Measurements from ENCODE around the gene ELL2. TPM values are rescaled to one million over a fixed set of nuclear protein-coding genes. Genes with fewer than 3 reads are reported as not detected.

Gene ELL2
- polyA plus RNA-seq, 1 experiment = 131 TPM

GRCh38 chr5:95835682-95836385, 125.8 kb downstream of the ELL2 start:
- Histone ChIP-seq H3K9me3 (ENCODE audit: control insufficient read depth, insufficient read depth, low read length) (no peaks in the 10 kb centered on the region), H3K27me3 (ENCODE audit: control insufficient read depth, insufficient read depth, low read length) (no peaks in the 10 kb centered on the region), H3K4me3 (ENCODE audit: low read depth, low read length) (no peak overlapping the region), H3K27ac (ENCODE audit: low read depth, low read length) (no peak overlapping the region)
- TF ChIP-seq, protein P1, sequence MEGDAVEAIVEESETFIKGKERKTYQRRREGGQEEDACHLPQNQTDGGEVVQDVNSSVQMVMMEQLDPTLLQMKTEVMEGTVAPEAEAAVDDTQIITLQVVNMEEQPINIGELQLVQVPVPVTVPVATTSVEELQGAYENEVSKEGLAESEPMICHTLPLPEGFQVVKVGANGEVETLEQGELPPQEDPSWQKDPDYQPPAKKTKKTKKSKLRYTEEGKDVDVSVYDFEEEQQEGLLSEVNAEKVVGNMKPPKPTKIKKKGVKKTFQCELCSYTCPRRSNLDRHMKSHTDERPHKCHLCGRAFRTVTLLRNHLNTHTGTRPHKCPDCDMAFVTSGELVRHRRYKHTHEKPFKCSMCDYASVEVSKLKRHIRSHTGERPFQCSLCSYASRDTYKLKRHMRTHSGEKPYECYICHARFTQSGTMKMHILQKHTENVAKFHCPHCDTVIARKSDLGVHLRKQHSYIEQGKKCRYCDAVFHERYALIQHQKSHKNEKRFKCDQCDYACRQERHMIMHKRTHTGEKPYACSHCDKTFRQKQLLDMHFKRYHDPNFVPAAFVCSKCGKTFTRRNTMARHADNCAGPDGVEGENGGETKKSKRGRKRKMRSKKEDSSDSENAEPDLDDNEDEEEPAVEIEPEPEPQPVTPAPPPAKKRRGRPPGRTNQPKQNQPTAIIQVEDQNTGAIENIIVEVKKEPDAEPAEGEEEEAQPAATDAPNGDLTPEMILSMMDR (IDR thresholded peaks at IDR 0.05; ENCODE audit: low read depth, low read length) = no peak
- POLR2A ChIA-PET = no interaction called here
- no peak for DNase-seq (ENCODE audit: low read depth, low spot score)
- CTCF ChIA-PET = interaction anchor here (2.9 kb wide), 1 partner anchor 54 kb away, joined by 13 read pairs; no protein-coding TSS in a partner anchor

Other genes starting within 250 kb of the ELL2 start
- gene RHOBTB3, start 230.5 kb downstream of the ELL2 start, polyA plus RNA-seq (2011; rRNA removed) = 303 and 360 TPM in 2 replicates
- gene GLRX, start 139.1 kb downstream of the ELL2 start, polyA plus RNA-seq (2011; rRNA removed) = 233 and 306 TPM in 2 replicates